PC-9 (cell line): ENCODE measurements around the gene DOCK4. TPM values are rescaled to one million over a fixed set of nuclear protein-coding genes. Genes with fewer than 3 reads are reported as not detected.

Source experiments
- BruUV-seq: library from RNA; stranded (reverse); fragments of 400-500 nt; replicated peaks from 2 replicates; lab custom pipeline; 2021; lab: Mats Ljungman, UMichigan
- CTCF ChIA-PET: fragments of 300-600 bp; sonication (Branson Sonifier 250); formaldehyde crosslinking; loops from one replicate; lab custom pipeline; 2022; ENCODE audit warnings: antibody characterized with exemption; lab: Charles Lee
- POLR2A ChIA-PET: fragments of 300-600 bp; sonication (Branson Sonifier 250); formaldehyde crosslinking; loops from one replicate; lab custom pipeline; 2022; ENCODE audit warnings: antibody characterized with exemption; ENCODE audit not compliant: unreplicated experiment; lab: Charles Lee
- DNase-seq, 2 experiments: peaks; one replicate each; pipeline versions ENCODE4 v3.0.0 to v3.0.0-alpha.2; 2015 to 2022; ENCODE audit warnings: mixed read lengths in 1 of 2
- H2AFZ ChIP-seq: fragments of 200-600 bp; sonication (generic); 2 replicates; pipeline ENCODE4 v1.8.1; 2017; ENCODE audit warnings: antibody characterized with exemption
- H3F3A ChIP-seq: fragments of 200-600 bp; sonication (generic); 2 replicates; pipeline ENCODE4 v1.8.1; 2017; ENCODE audit warnings: antibody characterized with exemption, mild to moderate bottlenecking, low read depth; ENCODE audit not compliant: insufficient read depth
- H3K27ac ChIP-seq: fragments of 200-600 bp; sonication (generic); 2 replicates; pipeline ENCODE4 v1.6.1; 2016; ENCODE audit warnings: mixed run types
- H3K27me3 ChIP-seq: fragments of 200-600 bp; sonication (generic); 2 replicates; pipeline ENCODE4 v1.6.1; 2016; ENCODE audit warnings: low read depth, mixed run types; ENCODE audit not compliant: insufficient read depth
- H3K36me3 ChIP-seq: fragments of 200-600 bp; sonication (generic); 2 replicates; pipeline ENCODE4 v1.6.1; 2016; ENCODE audit warnings: low read depth, mixed run types
- H3K4me1 ChIP-seq: fragments of 200-600 bp; sonication (generic); replicated peaks from 2 replicates; pipeline ENCODE4 v1.6.1; 2016; ENCODE audit warnings: mixed run types; ENCODE audit not compliant: insufficient read depth
- H3K4me2 ChIP-seq: fragments of 200-600 bp; sonication (generic); 2 replicates; pipeline ENCODE4 v1.6.1; 2017; ENCODE audit warnings: mixed run types
- H3K4me3 ChIP-seq: fragments of 200-600 bp; sonication (generic); 2 replicates; pipeline ENCODE4 v1.6.1; 2016; ENCODE audit warnings: mixed run types
- H3K79me2 ChIP-seq: fragments of 200-600 bp; sonication (generic); 2 replicates; pipeline ENCODE4 v1.6.1; 2017; ENCODE audit warnings: low read depth, mixed run types
- H3K9me2 ChIP-seq: fragments of 200-600 bp; sonication (generic); 2 replicates; pipeline ENCODE4 v1.8.1; 2017; ENCODE audit warnings: mild to moderate bottlenecking; ENCODE audit not compliant: insufficient read depth
- H3K9me3 ChIP-seq: fragments of 200-600 bp; sonication (generic); 2 replicates; pipeline ENCODE4 v1.8.1; 2016; ENCODE audit warnings: low read depth; ENCODE audit not compliant: insufficient read depth
- H4K20me1 ChIP-seq: fragments of 200-600 bp; sonication (generic); 2 replicates; pipeline ENCODE4 v1.8.1; 2017; ENCODE audit not compliant: insufficient read depth
- CTCF ChIP-seq: fragments of 200-600 bp; sonication (generic); conservative IDR thresholded peaks from 2 replicates; pipeline ENCODE4 v1.6.1; 2017; ENCODE audit warnings: mixed run types, antibody characterized with exemption, mild to moderate bottlenecking, moderate library complexity
- EZH2 ChIP-seq: fragments of 200-600 bp; sonication (generic); IDR thresholded peaks from 2 replicates; pipeline ENCODE4 v1.8.0; 2017; ENCODE audit warnings: antibody characterized with exemption, low read depth
- intact Hi-C: fragments of 100-400 bp; cut with micrococcal nuclease; formaldehyde crosslinking; loops from one replicate; pipeline ENCODE4 v1.10.0; 2022; ENCODE audit not compliant: unreplicated experiment
- total RNA-seq: library from RNA; stranded (reverse); gene quantifications from 2 replicates; pipeline ENCODE4 v1.2.3, GENCODE V29; 2021

The DOCK4 gene
- total RNA-seq, 1 experiment from 2014 or later: 0.98 TPM

- no peak for TF ChIP-seq EZH2
- no peak for TF ChIP-seq CTCF
- Histone ChIP-seq H3K4me1 (no peaks in the 10 kb centered on the region), H3K27ac (no peak overlapping the region), H3K36me3 (no peaks in the 10 kb centered on the region), H3K4me3 (no peak overlapping the region), H3K9me2 (no peaks in the 10 kb centered on the region), H3K79me2 (no peaks in the 10 kb centered on the region), H2AFZ (no peak overlapping the region), H3F3A (no peaks in the 10 kb centered on the region), H3K9me3 (no peaks in the 10 kb centered on the region), H3K27me3 (no peaks in the 10 kb centered on the region), H3K4me2 (no peak overlapping the region), H4K20me1 (no peaks in the 10 kb centered on the region)
- ChIA-PET POLR2A (no interaction called here), CTCF (no interaction called here)
- intact Hi-C loops: loop anchor here (10.0 kb wide), 1 partner anchor 342 kb away; the partner anchor contains the start of genes DOCK4 and ZNF277
- BruUV-seq: no TSS peak
- no peak for DNase-seq
Measured at GRCh38 chr7:111863269-111863668, 342.9 kb downstream of the DOCK4 start.

- Histone ChIP-seq H3F3A (no peaks in the 10 kb centered on the region), H3K79me2 (no peaks in the 10 kb centered on the region), H3K4me2 (no peak overlapping the region), H3K4me3 (no peak overlapping the region), H3K4me1 (no peaks in the 10 kb centered on the region), H3K27me3 (no peaks in the 10 kb centered on the region), H4K20me1 (no peaks in the 10 kb centered on the region), H3K36me3 (no peaks in the 10 kb centered on the region), H3K9me2 (no peaks in the 10 kb centered on the region), H3K27ac (no peak overlapping the region), H3K9me3 (no peaks in the 10 kb centered on the region), H2AFZ (no peak overlapping the region)
- ChIA-PET POLR2A (no interaction called here), CTCF (no interaction called here)
- no peak for DNase-seq
- TF ChIP-seq EZH2 (no peak), CTCF (no peak)
- intact Hi-C loops: loop anchor here (10.0 kb wide), 1 partner anchor 345 kb away; the partner anchor contains the start of genes DOCK4 and ZNF277
- BruUV-seq: no TSS peak
Measured at GRCh38 chr7:111860248-111860647, 346.0 kb downstream of the DOCK4 start.

GRCh38 chr7:111858331-111858730, 347.9 kb downstream of the DOCK4 start:
- no peaks in the 10 kb centered on the region for H3K9me2 ChIP-seq
- H4K20me1 ChIP-seq: no peaks in the 10 kb centered on the region
- H3K79me2 ChIP-seq: no peaks in the 10 kb centered on the region
- no peaks in the 10 kb centered on the region for H3K4me1 ChIP-seq
- H2AFZ ChIP-seq: no peak overlapping the region
- intact Hi-C loops: loop anchor here (5.0 to 10.0 kb wide), 2 partner anchors 116 to 636 kb away; no protein-coding TSS in a partner anchor
- no peak for DNase-seq
- ChIA-PET POLR2A (no interaction called here), CTCF (no interaction called here)
- H3K36me3 ChIP-seq: no peaks in the 10 kb centered on the region
- no peaks in the 10 kb centered on the region for H3F3A ChIP-seq
- H3K27me3 ChIP-seq: no peaks in the 10 kb centered on the region
- H3K9me3 ChIP-seq: no peaks in the 10 kb centered on the region
- TF ChIP-seq EZH2 (no peak), CTCF (no peak)
- no peak overlapping the region for H3K4me3 ChIP-seq
- H3K27ac ChIP-seq: no peak overlapping the region
- H3K4me2 ChIP-seq: no peak overlapping the region
- BruUV-seq: no TSS peak
